GM21526 (cell line): Measurements from ENCODE around the gene POLD1.
"Not testable (repeated sequence)": the region's sequence is repeated elsewhere in the genome, so short reads cannot be mapped to it uniquely, and the experiment has no call there.

Experiments used
- ATAC-seq: cut with Tn5 transposase; IDR thresholded peaks from one replicate; pipeline ENCODE4 v1.9.1; 2021; ENCODE audit warnings: moderate library complexity; ENCODE audit not compliant: unreplicated experiment, low FRiP score

Gene POLD1

DNA sequence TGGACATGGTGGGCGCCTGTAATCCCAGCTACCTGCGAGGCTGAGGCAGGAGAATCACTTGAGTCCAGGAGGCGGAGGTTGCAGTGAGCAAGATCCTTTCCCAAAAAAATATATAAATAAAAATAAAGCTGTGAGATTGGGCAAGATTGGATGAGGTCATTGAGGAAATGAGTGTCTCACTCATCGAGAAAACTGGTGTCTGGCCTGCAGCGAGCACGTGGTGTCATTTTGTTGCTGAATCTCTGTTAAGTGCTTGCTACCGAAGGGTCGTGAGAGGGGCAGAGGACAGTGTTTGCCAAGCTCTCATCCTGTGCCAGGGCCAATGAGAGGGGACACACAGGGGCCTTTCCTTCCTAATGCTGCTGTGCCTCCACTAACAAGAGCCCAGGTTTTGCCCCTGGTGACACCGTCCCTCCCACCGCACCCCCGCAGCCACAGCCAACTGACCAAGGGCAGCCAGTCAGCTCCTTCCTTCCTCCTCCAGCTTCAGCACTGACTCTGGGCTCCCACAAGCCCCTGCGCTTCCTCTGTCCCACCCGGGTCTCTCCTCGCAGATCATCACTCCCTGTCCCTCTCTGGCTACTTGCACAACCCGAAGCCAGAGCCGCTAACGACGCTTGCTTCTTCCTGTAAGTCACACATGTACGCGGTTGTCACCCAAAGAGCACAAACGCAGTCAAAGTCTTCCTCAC lies 3.2 kb downstream of the POLD1 start:
- ATAC-seq = no peak

DNA sequence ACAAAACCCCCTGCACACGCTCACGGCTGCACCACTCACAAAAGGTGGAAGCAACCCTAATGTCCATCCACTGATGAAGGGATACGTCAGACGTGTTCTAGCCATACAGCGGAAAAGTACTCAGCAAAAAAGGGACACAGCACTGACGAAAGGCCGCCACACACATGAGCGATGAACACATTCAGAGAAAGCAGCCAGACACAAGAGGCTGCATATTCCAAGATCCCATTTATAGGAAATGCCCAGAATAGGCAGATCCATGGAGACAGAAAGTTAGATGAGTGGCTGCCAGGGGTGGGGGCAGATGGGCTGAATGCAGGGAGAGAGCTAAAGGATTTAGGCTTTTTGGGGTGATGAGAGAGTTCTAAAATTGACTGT lies 3.7 kb downstream of the POLD1 start:
- no peak for ATAC-seq

DNA sequence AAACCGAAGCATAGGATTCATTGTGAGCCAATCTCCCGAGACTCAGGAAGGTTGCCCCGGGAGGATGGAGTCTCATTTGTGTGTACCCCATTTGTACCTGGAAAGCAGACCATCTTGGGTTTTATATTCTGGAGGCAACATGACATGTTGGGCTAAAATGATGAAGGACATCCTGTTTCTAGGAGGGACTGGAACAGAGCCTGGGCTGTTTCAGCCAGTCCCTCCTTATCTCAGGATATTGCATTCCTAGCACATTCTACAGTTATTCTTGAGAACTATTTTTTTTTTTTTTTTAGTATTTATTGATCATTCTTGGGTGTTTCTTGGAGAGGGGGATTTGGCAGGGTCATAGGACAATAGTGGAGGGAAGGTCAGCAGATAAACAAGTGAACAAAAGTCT lies 6.1 kb downstream of the POLD1 start:
- ATAC-seq = not testable (repeated sequence)

GRCh38 chr19:50390952-50391351 lies 6.8 kb downstream of the POLD1 start:
- ATAC-seq = not testable (repeated sequence)

DNA sequence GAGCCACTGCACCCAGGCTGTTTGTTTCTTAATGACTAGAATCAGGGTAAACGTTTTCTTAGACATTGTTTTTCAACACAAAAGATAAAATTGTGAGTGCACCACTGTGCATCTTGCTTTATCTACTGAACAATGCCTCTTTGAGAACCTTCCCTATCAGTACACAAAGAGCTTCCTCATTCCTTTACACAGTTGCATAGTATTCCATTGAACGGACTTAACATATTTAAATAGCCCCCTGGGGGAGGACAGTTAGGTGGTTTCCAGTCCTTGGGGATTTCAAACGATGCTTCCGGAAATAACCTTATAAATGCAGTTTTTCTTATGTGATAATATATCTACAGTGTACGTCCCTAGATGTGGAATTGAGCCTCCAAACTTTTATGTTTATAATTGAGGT lies 8.6 kb downstream of the POLD1 start:
- ATAC-seq = no peak

DNA sequence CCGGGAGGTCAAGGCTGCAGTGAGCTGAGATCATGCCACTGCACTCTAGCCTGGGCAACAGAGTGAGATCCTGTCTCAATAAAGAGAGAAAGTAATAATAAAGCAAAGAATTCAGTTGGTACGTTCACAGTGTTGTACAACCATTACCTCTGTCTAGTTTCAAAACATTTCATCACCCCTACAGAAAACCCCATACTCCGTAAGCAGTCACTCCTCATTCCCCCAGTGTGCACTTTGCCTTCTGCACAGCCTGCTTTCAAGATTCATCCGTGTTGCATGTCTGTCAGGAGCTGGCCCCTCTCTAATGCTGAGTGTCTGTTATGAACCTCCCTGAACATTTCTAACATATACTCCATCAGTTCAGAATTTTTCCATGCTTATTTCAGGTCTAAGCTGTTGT lies 9.4 kb downstream of the POLD1 start:
- ATAC-seq = no peak

DNA sequence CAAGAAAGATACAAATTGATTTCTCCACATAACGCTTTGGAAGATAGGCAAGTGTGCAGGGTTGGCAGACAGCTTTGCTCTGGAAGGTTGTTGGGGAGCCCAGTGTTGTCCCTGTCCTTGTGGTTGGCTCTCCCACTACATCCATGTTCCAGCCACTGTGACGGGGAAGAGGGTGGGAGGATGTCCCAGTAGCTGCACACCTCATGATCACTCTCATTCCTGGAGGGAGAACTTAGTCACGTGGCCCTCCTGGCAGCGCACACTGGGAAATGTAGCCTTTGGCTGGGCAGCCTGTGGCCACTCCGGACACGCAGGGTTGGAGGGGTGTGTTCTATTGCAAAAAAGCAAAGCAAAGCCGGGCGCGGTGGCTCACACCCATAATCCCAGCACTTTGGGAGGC lies 9.9 kb downstream of the POLD1 start:
- no peak for ATAC-seq

GRCh38 chr19:50398675-50399367 lies 14.7 kb downstream of the POLD1 start:
- no peak for ATAC-seq

GRCh38 chr19:50399368-50399745 lies 15.2 kb downstream of the POLD1 start:
- no peak for ATAC-seq

DNA sequence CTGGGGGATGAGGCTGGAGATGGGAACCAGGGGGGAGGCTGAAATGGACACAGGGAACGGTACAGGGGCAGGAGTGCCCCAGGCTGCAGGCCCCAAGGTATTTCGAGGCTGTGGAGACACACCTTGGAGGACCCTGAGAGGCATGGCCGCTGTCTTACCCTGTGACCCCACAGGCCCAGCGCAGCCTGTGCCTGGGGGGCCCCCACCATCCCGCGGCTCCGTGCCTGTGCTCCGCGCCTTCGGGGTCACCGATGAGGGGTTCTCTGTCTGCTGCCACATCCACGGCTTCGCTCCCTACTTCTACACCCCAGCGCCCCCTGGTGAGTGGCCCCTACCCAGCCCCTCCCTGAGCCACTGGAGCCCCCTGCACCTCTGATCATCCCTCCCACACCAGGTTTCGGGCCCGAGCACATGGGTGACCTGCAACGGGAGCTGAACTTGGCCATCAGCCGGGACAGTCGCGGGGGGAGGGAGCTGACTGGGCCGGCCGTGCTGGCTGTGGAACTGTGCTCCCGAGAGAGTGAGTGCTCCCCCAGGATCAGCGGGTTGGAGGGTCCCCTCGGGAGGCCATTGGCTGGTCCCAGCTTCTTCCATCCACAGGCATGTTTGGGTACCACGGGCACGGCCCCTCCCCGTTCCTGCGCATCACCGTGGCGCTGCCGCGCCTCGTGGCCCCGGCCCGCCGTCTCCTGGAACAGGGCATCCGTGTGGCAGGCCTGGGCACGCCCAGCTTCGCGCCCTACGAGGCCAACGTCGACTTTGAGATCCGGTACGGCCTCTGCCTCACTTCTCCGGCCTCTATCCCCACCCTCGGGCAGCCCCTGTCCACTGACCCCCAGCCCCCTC lies 17.7 kb downstream of the POLD1 start:
- no peak for ATAC-seq

- no peak for ATAC-seq
Measured at GRCh38 chr19:50402544-50403301, 18.6 kb downstream of the POLD1 start.

- ATAC-seq = no peak
Measured at GRCh38 chr19:50406156-50406820, 22.1 kb downstream of the POLD1 start.

- no peak for ATAC-seq
Measured at GRCh38 chr19:50406829-50407228, 22.7 kb downstream of the POLD1 start.

- ATAC-seq = no peak
Measured at GRCh38 chr19:50409347-50409746, 25.2 kb downstream of the POLD1 start.

DNA sequence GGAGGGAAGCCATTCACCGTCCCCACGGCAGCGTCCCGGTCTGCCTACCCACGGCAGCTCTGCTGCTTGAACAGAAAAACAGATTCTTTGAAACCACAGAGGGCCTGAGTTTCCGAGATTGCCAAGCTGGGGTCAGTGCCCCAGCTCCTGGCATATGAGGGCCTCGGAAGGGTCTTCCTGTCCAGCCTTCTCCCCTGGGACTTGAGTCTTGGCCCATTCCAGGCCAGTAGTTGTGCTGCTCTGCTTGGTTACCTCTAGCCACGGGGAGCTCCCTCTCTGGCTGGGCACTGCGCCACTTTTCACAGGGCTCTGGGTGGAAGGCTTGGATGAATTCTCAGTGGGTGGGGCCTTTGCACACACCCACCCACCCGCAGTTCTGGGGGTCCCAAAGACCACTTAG lies 26.0 kb downstream of the POLD1 start:
- ATAC-seq = no peak

DNA sequence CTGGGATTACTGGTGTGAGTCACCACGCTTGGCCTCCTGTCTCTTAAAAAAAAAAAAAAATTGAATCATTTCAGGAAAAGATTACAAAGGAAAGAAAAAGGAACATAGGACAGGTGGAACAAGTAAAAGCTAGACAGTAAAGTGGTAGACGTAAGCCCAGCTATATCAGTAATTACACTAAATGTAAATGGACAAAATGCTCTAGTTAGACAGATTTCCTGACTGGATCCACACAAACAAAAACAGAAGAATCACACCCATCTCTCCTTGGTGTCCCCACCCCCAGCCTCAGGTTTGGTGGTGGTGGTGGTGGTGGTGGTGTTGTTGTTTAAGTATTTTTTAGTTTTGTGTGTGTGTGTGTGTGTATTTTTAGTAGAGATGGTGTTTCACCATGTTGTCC lies 28.3 kb downstream of the POLD1 start:
- ATAC-seq = no peak

GRCh38 chr19:50413096-50413495 lies 28.9 kb downstream of the POLD1 start:
- ATAC-seq = no peak

DNA sequence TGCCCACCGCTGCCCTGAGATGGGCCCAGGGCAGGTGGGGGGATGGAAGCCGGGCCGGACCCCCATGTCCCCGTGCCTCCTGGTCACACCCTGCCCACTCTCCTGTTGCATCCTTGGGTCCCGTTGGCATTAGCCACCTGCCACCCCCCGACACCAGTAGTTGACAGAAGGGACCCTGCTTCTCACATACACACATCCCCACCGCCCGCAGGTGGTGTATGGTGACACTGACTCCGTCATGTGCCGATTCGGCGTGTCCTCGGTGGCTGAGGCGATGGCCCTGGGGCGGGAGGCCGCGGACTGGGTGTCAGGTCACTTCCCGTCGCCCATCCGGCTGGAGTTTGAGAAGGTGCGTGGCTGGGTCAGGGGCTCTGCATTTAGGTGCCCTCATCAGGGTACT lies 29.4 kb downstream of the POLD1 start:
- no peak for ATAC-seq

DNA sequence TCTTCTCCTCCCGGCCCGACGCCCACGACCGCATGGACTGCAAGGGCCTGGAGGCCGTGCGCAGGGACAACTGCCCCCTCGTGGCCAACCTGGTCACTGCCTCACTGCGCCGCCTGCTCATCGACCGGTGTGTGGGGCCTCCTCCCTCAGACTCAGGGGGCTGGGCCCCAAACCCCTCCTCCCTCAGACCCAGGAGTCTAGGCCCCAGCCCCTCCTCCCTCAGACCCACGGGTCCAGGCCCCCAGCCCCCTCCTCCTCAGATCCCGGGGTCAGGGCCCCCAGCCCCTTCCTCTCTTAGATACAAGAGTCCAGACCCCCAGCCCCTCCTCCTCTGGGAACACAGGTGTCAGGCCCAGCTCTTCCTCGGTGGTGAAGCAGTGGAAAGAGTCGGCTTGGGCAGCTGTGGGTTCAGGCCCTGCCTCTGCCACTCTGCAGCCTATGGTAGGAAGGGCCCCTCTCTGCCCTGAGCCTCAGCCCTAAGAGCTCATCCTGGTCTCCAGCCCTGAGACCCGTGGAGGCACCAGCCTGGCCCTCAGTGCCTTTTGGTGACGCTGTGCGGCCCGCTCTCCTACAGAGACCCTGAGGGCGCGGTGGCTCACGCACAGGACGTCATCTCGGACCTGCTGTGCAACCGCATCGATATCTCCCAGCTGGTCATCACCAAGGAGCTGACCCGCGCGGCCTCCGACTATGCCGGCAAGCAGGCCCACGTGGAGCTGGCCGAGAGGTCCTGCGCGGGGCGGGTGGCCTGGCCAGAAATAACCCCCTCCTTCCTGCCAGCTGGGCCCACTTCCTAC lies 30.9 kb downstream of the POLD1 start:
- peak; percentile 17 for ATAC-seq

- peak; percentile 47 for ATAC-seq
Measured at GRCh38 chr19:50415661-50416033, 31.5 kb downstream of the POLD1 start.
